Endothelial cell of umbilical vein (primary cell): ENCODE data around the gene P2RY2. TPM values are rescaled to one million over a fixed set of nuclear protein-coding genes. Genes with fewer than 3 reads are reported as not detected.

Experiments used
- BruUV-seq: library from RNA; stranded (reverse); fragments of 400-500 nt; replicated peaks from 2 replicates; lab custom pipeline; 2021; lab: Mats Ljungman, UMichigan
- CTCF ChIA-PET: fragments of 300-600, 350-600 bp; sonication (Branson Sonifier 250); formaldehyde crosslinking; loops from one replicate; lab custom pipeline; 2021; ENCODE audit warnings: antibody characterized with exemption, inconsistent platforms; lab: Charles Lee
- POLR2A ChIA-PET: fragments of 300-600, 350-600 bp; sonication (Branson Sonifier 250); formaldehyde crosslinking; loops from one replicate; lab custom pipeline; 2021; ENCODE audit warnings: antibody characterized with exemption, inconsistent platforms; lab: Charles Lee
- DNase-seq: peaks from one replicate; pipeline ENCODE4 v3.0.0-alpha.2; 2011; ENCODE audit warnings: low read depth, low spot score
- FAIRE-seq: peaks from 2 replicates; lab custom pipeline; 2011; peaks lifted over from hg19 to GRCh38; lab: Jason Lieb, UNC
- H2AFZ ChIP-seq: 2 replicates; pipeline ENCODE4 v1.6.0; 2012; ENCODE audit warnings: low read depth, low read length, control low read depth, inconsistent platforms
- H3K27ac ChIP-seq: 2 replicates; pipeline ENCODE4 v1.5.1; 2011; ENCODE audit warnings: low read depth, mild to moderate bottlenecking, control low read depth, low read length, moderate library complexity; ENCODE audit not compliant: insufficient read depth
- H3K27me3 ChIP-seq, 2 experiments: 2 replicates each; pipeline versions ENCODE4 v1.6.0 to v1.6.1; 2011; ENCODE audit warnings: low read length in 2 of 2, mixed read lengths in 1 of 2; ENCODE audit not compliant: control insufficient read depth in 2 of 2, insufficient read depth in 2 of 2
- H3K36me3 ChIP-seq, 2 experiments: 2 replicates in 1 of 2; 3 replicates in 1 of 2; pipeline ENCODE4 v1.5.1; 2011; ENCODE audit warnings: low read length in 2 of 2, mild to moderate bottlenecking in 1 of 2, moderate library complexity in 1 of 2; ENCODE audit not compliant: control insufficient read depth in 2 of 2, insufficient read depth in 2 of 2; ENCODE audit errors: extremely low read depth in 1 of 2
- H3K4me1 ChIP-seq: 3 replicates; pipeline ENCODE4 v1.5.1; 2011; ENCODE audit warnings: mild to moderate bottlenecking, low read length; ENCODE audit not compliant: control insufficient read depth, insufficient read depth; ENCODE audit errors: extremely low read depth
- H3K4me2 ChIP-seq: 2 replicates; pipeline ENCODE4 v1.6.1; 2011; ENCODE audit warnings: low read length, control low read depth, mixed read lengths; ENCODE audit not compliant: insufficient read depth
- H3K4me3 ChIP-seq, 3 experiments: fragments of 200-600 bp in 1 of 3; sonication (generic), shearing (Covaris generic) in 1 of 3; replicated peaks in 1 of 3; 2 replicates each; pipeline ENCODE4 v1.5.1; 2011 to 2016; ENCODE audit warnings: control low read depth in 3 of 3, low read length in 3 of 3, mild to moderate bottlenecking in 2 of 3, inconsistent platforms in 1 of 3, low read depth in 1 of 3, moderate library complexity in 1 of 3; ENCODE audit not compliant: insufficient read depth in 1 of 3
- H3K79me2 ChIP-seq: 2 replicates; pipeline ENCODE4 v1.6.0; 2012; ENCODE audit warnings: low read length, inconsistent platforms; ENCODE audit not compliant: control insufficient read depth, insufficient read depth
- H3K9ac ChIP-seq: replicated peaks from 2 replicates; pipeline ENCODE3; 2011; ENCODE audit warnings: low read length, control low read depth; ENCODE audit not compliant: insufficient read depth; ENCODE audit errors: extremely low read depth
- H3K9me1 ChIP-seq: replicated peaks from 3 replicates; pipeline ENCODE4 v1.6.0; 2011; ENCODE audit warnings: mild to moderate bottlenecking, low read length; ENCODE audit not compliant: control insufficient read depth, insufficient read depth; ENCODE audit errors: extremely low read depth
- H3K9me3 ChIP-seq: replicated peaks from 2 replicates; pipeline ENCODE4 v1.5.1; 2012; ENCODE audit warnings: low read length, inconsistent platforms; ENCODE audit not compliant: control insufficient read depth, insufficient read depth
- H4K20me1 ChIP-seq: replicated peaks from 2 replicates; pipeline ENCODE3; 2011; ENCODE audit warnings: mild to moderate bottlenecking, low read length; ENCODE audit not compliant: control insufficient read depth, insufficient read depth; ENCODE audit errors: extremely low read depth
- EZH2 ChIP-seq: IDR thresholded peaks from 2 replicates; pipeline ENCODE4 v1.6.1; 2012; ENCODE audit warnings: borderline replicate concordance, low read depth, mild to moderate bottlenecking, moderate library complexity, low read length, inconsistent platforms; ENCODE audit not compliant: severe bottlenecking
- FOS ChIP-seq: IDR thresholded peaks from 2 replicates; pipeline ENCODE4 v1.6.1; 2011; ENCODE audit warnings: mild to moderate bottlenecking, low read length, moderate library complexity, borderline replicate concordance; ENCODE audit not compliant: insufficient read depth
- GATA2 ChIP-seq: IDR thresholded peaks from 2 replicates; pipeline ENCODE4 v1.7.0; 2011; ENCODE audit warnings: low read depth, mild to moderate bottlenecking, moderate library complexity, mixed read lengths, low read length; ENCODE audit not compliant: insufficient read length, insufficient read depth
- JUN ChIP-seq: IDR thresholded peaks from 2 replicates; pipeline ENCODE4 v1.6.1; 2011; ENCODE audit warnings: borderline replicate concordance, low read depth; ENCODE audit not compliant: insufficient read length, insufficient read depth
- MYC ChIP-seq: IDR thresholded peaks from one replicate; pipeline ENCODE4 v1.6.1; 2011; ENCODE audit warnings: mild to moderate bottlenecking, low read depth, low read length
- POLR2A ChIP-seq: IDR thresholded peaks from 2 replicates; pipeline ENCODE4 v1.6.1; 2012; ENCODE audit warnings: low read depth, mild to moderate bottlenecking, control low read depth, low read length
- POLR2AphosphoS5 ChIP-seq: IDR thresholded peaks from 2 replicates; pipeline ENCODE4 v1.6.1; 2012; ENCODE audit warnings: low read depth, mild to moderate bottlenecking, control low read depth, low read length, moderate library complexity; ENCODE audit not compliant: insufficient read depth
- dilution Hi-C: fragments of 300-500 bp; cut with MboI; formaldehyde crosslinking; loops from one replicate; pipeline ENCODE4 v1.15.0; 2019; ENCODE audit warnings: low sequenced_read_pairs; ENCODE audit not compliant: extremely low pct_ligation_motif_present
- intact Hi-C: fragments of 100-400 bp; cut with micrococcal nuclease; formaldehyde crosslinking; loops from one replicate; pipeline ENCODE4 v1.10.0; 2022
- polyA plus RNA-seq, 4 experiments: library from polyadenylated mRNA; depleted of rRNA in 3 of 4; stranded (reverse) in 3 of 4; unstranded in 1 of 4; fragments of >200 nt; gene quantifications; 2 replicates each; pipeline versions ENCODE4 v1.2.1 to v1.2.3, GENCODE V29; 2011 to 2012; ENCODE audit warnings: missing spikeins in 1 of 4
- total RNA-seq: library from RNA; stranded (reverse); gene quantifications from 2 replicates; pipeline ENCODE4 v1.2.3, GENCODE V29; 2021
- TF ChIP-seq, protein P1 (sequence below): IDR thresholded peaks from 2 replicates; pipeline ENCODE4 v1.6.1; 2011; ENCODE audit not compliant: insufficient read depth, insufficient read length
- TF ChIP-seq, protein P2 (sequence below), 2 donors: IDR thresholded peaks; 1 replicate in 1 of 2; 2 replicates in 1 of 2; pipeline ENCODE4 v1.5.1; 2011; ENCODE audit warnings: low read length in 2 of 2, mild to moderate bottlenecking in 2 of 2, moderate library complexity in 2 of 2, control low read depth in 1 of 2, inconsistent platforms in 1 of 2, low read depth in 1 of 2; ENCODE audit not compliant: insufficient read depth in 1 of 2; ENCODE audit errors: extremely low read depth in 1 of 2

Gene P2RY2
- total and polyA plus RNA-seq, 2 donors (not counting 3 experiments of a cell fraction or from before 2014, with no cell fraction given) = 4.8 to 5.6 TPM

DNA sequence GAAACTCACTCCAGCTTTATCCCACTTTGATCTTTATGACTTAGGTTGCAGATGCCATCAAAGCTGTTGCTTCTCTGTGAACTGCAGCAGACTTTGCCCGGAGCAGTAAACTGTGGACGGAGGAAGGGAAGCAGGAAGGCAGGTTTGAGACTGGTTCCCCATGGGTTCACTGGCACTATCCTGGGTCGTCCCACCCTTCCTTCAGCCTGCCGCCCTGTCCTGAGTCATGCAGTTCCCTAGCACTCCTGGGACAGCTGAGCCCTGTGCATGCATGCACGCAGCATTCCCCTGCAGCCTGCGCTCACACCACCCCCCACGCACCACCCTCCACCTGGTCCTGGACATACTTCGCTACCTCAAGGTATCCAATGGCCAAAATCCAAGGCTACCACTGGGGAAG lies 23.5 kb upstream of the P2RY2 start:
- no peak overlapping the region for H3K9ac ChIP-seq
- ChIA-PET CTCF (interaction anchor here (0.7 to 2.0 kb wide), 3 partner anchors 9 to 141 kb away, joined by 3 to 7 read pairs (median 4); no protein-coding TSS in a partner anchor), POLR2A (no interaction called here)
- H3K27ac ChIP-seq = no peak overlapping the region
- dilution Hi-C loops (no loop called here), intact Hi-C loops (no loop called here)
- TF ChIP-seq JUN = no peak
- no peak for TF ChIP-seq GATA2
- no peak for TF ChIP-seq MYC
- TF ChIP-seq, protein P1, sequence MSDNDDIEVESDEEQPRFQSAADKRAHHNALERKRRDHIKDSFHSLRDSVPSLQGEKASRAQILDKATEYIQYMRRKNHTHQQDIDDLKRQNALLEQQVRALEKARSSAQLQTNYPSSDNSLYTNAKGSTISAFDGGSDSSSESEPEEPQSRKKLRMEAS = no peak
- TF ChIP-seq, protein P2, sequence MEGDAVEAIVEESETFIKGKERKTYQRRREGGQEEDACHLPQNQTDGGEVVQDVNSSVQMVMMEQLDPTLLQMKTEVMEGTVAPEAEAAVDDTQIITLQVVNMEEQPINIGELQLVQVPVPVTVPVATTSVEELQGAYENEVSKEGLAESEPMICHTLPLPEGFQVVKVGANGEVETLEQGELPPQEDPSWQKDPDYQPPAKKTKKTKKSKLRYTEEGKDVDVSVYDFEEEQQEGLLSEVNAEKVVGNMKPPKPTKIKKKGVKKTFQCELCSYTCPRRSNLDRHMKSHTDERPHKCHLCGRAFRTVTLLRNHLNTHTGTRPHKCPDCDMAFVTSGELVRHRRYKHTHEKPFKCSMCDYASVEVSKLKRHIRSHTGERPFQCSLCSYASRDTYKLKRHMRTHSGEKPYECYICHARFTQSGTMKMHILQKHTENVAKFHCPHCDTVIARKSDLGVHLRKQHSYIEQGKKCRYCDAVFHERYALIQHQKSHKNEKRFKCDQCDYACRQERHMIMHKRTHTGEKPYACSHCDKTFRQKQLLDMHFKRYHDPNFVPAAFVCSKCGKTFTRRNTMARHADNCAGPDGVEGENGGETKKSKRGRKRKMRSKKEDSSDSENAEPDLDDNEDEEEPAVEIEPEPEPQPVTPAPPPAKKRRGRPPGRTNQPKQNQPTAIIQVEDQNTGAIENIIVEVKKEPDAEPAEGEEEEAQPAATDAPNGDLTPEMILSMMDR (IDR thresholded peaks at IDR 0.05; ENCODE audit: extremely low read depth in 1 of 2, insufficient read depth in 1 of 2, low read depth in 1 of 2, low read length in 2 of 2) = no peak
- TF ChIP-seq POLR2A = no peak
- TF ChIP-seq POLR2AphosphoS5 = no peak
- TF ChIP-seq EZH2 = no peak
- no peak for TF ChIP-seq FOS
- H2AFZ ChIP-seq = no peak overlapping the region
- no peaks in the 10 kb centered on the region for H4K20me1 ChIP-seq
- no peak overlapping the region for H3K4me2 ChIP-seq
- H3K9me3 ChIP-seq = no peaks in the 10 kb centered on the region
- DNase-seq (no peak), FAIRE-seq (no peak)
- no peaks in the 10 kb centered on the region for H3K27me3 ChIP-seq
- no peaks in the 10 kb centered on the region for H3K36me3 ChIP-seq
- no peaks in the 10 kb centered on the region for H3K79me2 ChIP-seq
- peaks cover 19% of the 10 kb centered on the region for H3K4me1 ChIP-seq
- no peaks in the 10 kb centered on the region for H3K9me1 ChIP-seq
- no TSS peak for BruUV-seq
- H3K4me3 ChIP-seq = no peak overlapping the region
